Measurements from ENCODE around the gene CHN1.

CHN1 gene, protein sequence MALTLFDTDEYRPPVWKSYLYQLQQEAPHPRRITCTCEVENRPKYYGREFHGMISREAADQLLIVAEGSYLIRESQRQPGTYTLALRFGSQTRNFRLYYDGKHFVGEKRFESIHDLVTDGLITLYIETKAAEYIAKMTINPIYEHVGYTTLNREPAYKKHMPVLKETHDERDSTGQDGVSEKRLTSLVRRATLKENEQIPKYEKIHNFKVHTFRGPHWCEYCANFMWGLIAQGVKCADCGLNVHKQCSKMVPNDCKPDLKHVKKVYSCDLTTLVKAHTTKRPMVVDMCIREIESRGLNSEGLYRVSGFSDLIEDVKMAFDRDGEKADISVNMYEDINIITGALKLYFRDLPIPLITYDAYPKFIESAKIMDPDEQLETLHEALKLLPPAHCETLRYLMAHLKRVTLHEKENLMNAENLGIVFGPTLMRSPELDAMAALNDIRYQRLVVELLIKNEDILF

GRCh38 chr2:175004980-175005732 lies at the start of gene CHN1:
Gene CHN1, minus strand, starts transcription at chr2:175005381. Its CDS starts 469 bp downstream, at chr2:175004912.
- DNase-seq (ENCODE audit: insufficient read length, low spot score) (peak; percentile 51), FAIRE-seq (no peak)

DNA sequence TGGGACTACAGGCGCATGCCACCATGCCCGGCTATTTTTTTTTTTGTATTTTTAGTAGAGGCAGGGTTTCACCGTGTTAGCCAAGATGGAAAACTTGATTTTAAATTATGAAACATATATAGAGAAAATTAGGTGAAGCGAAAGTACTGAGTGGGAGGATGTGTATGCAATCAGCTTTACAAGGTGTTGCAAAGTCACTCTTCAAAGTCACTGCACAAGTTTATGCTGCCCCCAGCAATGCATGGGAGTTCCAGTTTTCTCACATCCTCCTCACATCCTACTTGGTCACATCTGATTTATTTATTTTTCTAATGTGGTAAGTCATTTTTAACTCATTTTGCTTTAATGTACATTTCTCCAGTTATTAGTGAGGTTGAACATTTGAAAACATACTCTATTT lies 49.2 kb upstream of the CHN1 start:
- DNase-seq (ENCODE audit: insufficient read length, low spot score) (no peak), FAIRE-seq (no peak)

DNA sequence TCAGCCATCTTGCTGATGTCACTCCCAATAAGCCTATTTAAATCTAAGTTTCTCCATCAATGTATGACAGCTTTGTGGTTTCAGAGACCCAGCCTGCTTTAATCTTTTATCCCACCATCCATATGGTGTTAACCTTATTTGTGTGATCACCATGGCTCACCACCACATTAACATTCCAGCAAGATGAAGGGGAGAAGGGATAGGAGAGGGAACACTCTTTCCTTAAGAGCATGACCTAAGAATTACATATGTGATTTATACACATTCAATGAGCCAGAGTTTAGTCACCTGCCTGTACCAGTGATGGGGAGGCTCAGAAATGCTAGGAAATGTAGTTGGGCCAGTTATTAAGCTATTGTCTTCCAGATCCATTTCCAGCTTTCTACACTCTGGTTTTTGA lies 44.5 kb upstream of the CHN1 start:
- DNase-seq (ENCODE audit: insufficient read length, low spot score) (no peak), FAIRE-seq (no peak)

DNA sequence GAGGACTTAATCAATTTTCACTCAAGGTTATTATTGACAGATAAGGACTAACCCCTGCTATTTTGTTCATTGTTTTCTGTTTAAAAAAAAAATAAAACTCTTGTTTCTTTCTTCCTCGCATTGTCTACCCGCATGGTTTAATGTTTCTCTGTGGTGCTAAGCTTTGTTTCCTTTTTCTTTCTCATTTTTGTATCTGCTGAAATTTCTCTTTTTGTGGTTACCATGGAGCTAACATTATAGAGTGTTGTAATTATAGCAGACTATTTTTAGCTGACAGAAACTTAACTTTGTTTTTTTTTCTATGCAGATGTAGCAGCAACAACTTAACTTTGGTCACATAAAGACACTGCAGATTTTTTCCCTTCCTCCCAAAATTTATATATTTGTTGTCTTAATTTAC lies 43.1 kb upstream of the CHN1 start:
- FAIRE-seq, result peak; percentile 68
- no peak for DNase-seq (ENCODE audit: insufficient read length, low spot score)

- FAIRE-seq (no peak), DNase-seq (ENCODE audit: insufficient read length, low spot score) (no peak)
Measured at GRCh38 chr2:175039490-175039889, 34.3 kb upstream of the CHN1 start.

GRCh38 chr2:175039031-175039430 lies 33.9 kb upstream of the CHN1 start:
- DNase-seq (ENCODE audit: insufficient read length, low spot score) (no peak), FAIRE-seq (no peak)

DNA sequence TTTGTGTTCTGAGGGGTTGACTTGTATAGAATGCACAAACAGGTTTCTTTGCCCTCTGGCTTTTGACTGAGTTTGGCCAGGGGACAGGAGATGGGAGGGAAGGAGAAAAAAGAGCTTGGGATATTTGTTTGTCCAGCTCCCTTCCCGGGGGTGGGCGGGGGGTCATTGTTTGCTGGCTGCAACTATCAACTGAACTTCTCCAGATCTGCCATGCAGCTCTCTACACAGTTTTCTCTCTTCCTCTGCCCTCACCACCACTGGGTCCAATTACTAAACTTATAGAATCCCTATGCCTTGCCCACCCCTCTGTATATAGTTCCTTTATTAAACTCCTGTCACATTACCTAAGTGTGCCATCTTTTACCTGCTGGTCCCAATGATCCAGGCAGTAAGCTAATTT lies 32.8 kb upstream of the CHN1 start:
- DNase-seq (ENCODE audit: insufficient read length, low spot score) (no peak), FAIRE-seq (no peak)

DNA sequence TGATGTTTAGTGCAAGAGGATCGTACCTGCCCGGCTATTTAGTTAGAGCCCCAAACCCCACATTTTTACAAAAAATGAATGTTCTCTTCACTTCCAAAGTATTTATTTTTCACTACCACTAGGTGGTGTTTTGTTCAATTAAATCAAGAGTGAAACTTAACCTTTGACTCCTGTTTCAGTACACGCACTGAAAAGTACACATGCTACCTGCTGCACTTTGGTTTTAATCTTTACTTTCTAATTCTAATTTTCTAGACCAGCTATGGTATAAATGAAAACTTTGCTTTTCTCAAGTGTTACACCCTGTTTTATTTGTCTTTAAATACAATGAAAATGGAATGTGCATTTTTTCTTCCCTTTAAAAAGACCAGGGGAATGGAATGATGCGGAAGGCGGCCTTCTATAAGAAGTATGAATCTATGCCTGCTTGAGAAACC lies 31.4 kb upstream of the CHN1 start:
- FAIRE-seq (peak; percentile 71), DNase-seq (ENCODE audit: insufficient read length, low spot score) (peak; percentile 16)

GRCh38 chr2:175035806-175036205 lies 30.6 kb upstream of the CHN1 start:
- DNase-seq (ENCODE audit: insufficient read length, low spot score) (no peak), FAIRE-seq (no peak)

DNA sequence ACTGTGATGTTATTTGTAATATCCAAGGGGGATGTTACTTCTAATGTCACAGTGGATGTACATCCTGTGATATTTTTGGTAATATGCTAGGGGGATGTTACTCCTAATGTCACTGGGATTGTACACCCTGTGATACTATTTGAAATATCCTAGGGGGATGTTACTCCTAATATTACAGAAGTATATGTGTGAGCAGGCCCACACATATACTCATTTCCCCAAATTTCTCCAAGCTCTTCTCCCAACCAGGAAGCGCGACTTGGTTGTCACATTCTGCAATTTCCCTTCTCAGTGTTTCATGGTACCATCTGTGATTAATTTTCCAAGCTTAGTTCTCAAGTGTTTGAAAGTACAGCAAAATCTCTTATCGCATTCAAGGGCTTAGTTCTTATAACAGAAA lies 29.5 kb upstream of the CHN1 start:
- no peak for FAIRE-seq
- no peak for DNase-seq (ENCODE audit: insufficient read length, low spot score)

DNA sequence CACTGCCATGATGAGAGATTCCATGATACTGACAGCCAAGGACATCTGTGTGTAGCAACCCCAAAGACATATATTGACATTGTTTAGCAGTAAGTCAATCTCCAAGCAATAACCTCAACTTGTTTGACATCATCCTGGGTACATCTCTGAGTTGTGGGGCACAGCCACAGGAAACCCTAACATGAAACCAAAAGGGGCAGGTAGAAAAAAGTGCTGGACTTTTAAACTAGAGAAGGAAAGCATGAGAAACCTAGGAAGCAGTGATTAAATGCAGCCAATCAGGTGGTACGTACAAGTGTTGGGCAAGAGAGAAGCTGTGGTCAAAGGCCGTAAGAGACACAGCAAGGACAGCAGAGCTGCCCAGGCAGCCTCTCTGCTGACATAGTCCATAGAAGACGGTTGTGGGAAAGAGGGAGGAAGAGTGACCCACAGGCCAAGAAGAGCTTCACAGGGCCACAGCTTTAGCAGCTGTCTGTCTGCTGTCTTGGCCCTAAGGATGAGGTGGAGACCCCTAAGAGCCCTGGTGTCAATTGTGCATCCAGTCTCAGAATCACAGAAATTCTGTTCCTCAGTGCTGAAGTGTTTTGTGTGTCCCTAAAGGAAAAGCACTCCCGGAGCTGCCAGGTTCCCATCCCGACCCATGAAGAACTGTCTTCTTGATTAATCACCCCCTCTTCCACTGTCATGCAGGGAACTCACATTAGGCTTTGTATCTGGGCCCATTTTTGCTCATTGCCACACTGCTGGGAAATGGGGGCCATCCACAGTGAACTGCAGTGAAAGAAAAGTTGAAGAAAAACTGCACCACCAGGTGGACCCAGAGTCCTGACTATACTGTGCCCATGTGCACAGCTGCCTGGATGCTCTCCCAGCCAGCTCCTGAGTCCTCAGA lies 25.4 kb upstream of the CHN1 start:
- DNase-seq (ENCODE audit: insufficient read length, low spot score) (no peak), FAIRE-seq (no peak)

DNA sequence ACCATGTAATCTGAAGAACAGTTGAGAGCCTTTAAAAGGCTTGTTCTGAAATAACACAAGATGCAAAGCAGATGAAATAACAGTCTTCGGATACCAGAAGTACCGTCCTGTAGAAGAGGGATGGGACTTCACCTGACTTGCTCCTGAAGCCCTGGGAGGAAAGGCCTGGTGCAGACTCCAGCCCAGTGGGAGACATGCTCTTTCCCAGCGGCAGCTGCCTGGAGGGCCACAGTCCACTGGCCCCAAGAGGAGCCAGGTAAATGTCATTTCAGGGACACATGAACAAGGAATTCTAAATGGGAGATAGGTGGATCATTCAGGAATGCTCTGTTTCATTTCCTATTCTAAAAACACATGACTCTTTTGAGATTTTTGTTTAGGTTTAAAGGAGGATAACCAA lies 22.6 kb upstream of the CHN1 start:
- no peak for FAIRE-seq
- no peak for DNase-seq (ENCODE audit: insufficient read length, low spot score)

DNA sequence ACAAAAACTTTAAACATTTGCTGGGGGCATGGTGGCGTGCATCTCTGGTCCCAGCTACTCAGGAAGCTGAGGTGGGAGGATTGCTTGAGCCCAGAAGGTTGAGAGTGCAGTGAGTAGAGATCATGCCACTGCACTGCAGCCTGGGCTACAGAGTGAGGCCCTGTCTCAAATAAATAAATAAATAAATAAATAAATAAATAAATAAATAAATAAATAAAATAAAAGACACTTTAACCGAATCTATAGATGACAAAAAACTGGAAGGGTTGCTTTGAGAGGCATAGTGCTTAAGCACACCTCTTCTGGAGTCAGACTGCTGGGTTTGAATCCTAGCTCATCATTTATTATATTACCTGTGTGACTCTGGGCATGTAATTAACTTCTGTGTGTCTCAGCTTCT lies 21.2 kb upstream of the CHN1 start:
- no peak for FAIRE-seq

DNA sequence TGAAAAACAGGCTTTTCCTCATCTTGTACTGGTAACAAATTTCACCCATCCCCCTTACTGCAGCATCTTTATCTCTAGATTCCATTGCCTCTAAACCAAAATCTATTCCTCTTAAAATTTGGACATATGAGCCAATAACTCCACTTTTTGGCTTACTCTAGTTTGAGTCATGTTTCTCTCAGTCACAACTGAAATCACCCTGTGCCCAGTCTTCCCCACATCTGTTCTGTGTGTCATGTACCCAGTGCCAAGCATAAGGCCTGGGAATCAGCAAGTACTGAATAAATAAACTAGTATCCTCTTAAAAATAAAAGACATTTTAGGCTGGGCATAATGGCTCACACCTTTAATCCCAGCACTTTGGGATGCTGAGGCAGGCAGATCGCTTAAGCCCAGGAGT lies 20.8 kb upstream of the CHN1 start:
- DNase-seq (ENCODE audit: insufficient read length, low spot score), result no peak
- no peak for FAIRE-seq

More for the DNA sequence above, 21.2 kb upstream of the CHN1 start:
- DNase-seq (ENCODE audit: insufficient read length, low spot score), result no peak

DNA sequence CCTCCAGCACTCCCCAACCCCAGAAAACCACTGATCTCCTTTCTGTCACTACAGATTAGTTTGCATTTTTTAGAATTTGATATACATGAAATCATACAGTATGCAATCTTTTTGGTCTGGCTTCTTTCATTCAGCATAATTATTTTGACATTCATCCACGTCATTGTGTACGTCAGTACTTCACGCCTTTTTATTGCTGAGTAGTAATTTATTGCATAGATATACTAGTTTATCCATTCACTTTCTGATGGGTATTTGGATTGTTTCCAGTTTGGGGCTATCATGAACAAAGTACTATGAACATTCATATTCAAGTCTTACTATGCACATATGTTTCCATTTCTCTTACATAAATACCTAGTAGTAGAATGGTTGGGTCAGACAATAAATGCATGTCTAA lies 20.1 kb upstream of the CHN1 start:
- no peak for FAIRE-seq
- DNase-seq (ENCODE audit: insufficient read length, low spot score), result no peak

GRCh38 chr2:175022923-175023322 lies 17.7 kb upstream of the CHN1 start:
- DNase-seq (ENCODE audit: insufficient read length, low spot score), result no peak
- no peak for FAIRE-seq

DNA sequence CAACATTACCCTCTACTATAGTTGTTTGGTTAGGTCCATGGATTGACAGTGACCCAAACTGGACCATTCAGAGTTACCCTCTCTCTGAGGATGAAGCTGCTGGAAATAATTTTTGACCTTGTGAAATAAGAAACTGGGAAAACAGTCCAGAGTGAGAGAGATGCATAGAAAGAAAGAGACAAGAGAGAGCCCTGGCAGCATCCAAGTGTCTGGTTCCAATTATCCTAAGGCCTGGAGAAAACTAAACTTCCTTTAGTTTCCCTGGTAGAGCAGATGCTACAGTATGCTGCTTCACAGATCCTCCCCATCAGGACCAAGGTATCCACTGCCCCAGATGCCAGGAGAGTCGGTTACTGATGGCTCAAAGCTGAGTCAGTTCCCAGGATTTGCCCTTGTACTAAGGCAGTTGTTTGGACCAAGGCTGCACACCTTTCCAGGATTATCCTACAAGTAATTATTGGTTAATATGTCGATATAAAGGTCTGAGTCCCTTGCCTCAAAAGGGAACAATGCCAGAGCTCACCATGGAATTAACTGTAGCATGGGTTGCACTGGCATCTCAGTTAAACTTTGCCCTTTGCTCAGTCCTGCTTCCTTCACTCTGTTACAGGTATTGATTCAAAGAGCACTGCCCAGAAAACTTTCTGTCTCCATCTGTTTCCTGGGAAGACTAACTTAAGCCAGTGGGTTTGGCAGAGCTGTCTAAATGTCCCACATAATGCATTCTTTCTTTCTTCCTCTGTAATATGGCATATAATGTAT lies 14.6 kb upstream of the CHN1 start:
- no peak for DNase-seq (ENCODE audit: insufficient read length, low spot score)
- FAIRE-seq, result no peak

GRCh38 chr2:175017618-175018414 lies 12.6 kb upstream of the CHN1 start:
- no peak for FAIRE-seq
- no peak for DNase-seq (ENCODE audit: insufficient read length, low spot score)

- no peak for FAIRE-seq
- DNase-seq (ENCODE audit: insufficient read length, low spot score), result no peak
Measured at GRCh38 chr2:175015340-175015739, 10.2 kb upstream of the CHN1 start.

All from GM19239 (cell line).